Measurements from ENCODE around the gene PPP1CA.

PPP1CA gene

GRCh38 chr11:67401495-67402191 is at the start of gene PPP1CA:
Gene PPP1CA (minus strand): TSS chr11:67401858. CDS start chr11:67401782, 76 bp downstream.
- peak; percentile 61 for DNase-seq

- no peak for DNase-seq
Observed at GRCh38 chr11:67450796-67451657, 49.4 kb upstream of the PPP1CA start.

GRCh38 chr11:67449116-67449844 is 47.6 kb upstream of the PPP1CA start:
- DNase-seq: no peak

GRCh38 chr11:67448220-67448609 is 46.6 kb upstream of the PPP1CA start:
- DNase-seq: no peak

GRCh38 chr11:67445515-67445914 is 43.9 kb upstream of the PPP1CA start:
- no peak for DNase-seq

GRCh38 chr11:67442504-67443404 is 41.1 kb upstream of the PPP1CA start:
- no peak for DNase-seq

- no peak for DNase-seq
Observed at GRCh38 chr11:67441731-67442351, 40.2 kb upstream of the PPP1CA start.

- DNase-seq: no peak
Observed at GRCh38 chr11:67441098-67441563, 39.5 kb upstream of the PPP1CA start.

- DNase-seq: no peak
Observed at GRCh38 chr11:67440229-67441097, 38.8 kb upstream of the PPP1CA start.

GRCh38 chr11:67439321-67440228 is 37.9 kb upstream of the PPP1CA start:
- no peak for DNase-seq

GRCh38 chr11:67438158-67438902 is 36.7 kb upstream of the PPP1CA start:
- DNase-seq: no peak

GRCh38 chr11:67437809-67438157 is 36.1 kb upstream of the PPP1CA start:
- DNase-seq: no peak

GRCh38 chr11:67437082-67437808 is 35.6 kb upstream of the PPP1CA start, which contains the start of gene PTPRCAP:
Gene PTPRCAP (minus strand): TSS chr11:67437682. CDS start chr11:67437619, 63 bp downstream.
- no peak for DNase-seq

GRCh38 chr11:67436459-67437081 is 34.9 kb upstream of the PPP1CA start:
- no peak for DNase-seq

- DNase-seq: no peak
Observed at GRCh38 chr11:67435727-67436458, 34.2 kb upstream of the PPP1CA start.

- no peak for DNase-seq
Observed at GRCh38 chr11:67435031-67435726, 33.5 kb upstream of the PPP1CA start.
